Neural progenitor cell (in vitro differentiated cells): ENCODE results near the gene ACTR5.

ENCODE experiments used
- CTCF ChIP-seq: fragments of 200-600 bp; sonication (generic); IDR thresholded peaks from 2 replicates; pipeline ENCODE4 v1.5.1; 2017; ENCODE audit warnings: antibody characterized with exemption, mild to moderate bottlenecking
- EZH2 ChIP-seq: fragments of 200-600 bp; sonication (generic); IDR thresholded peaks from 2 replicates; pipeline ENCODE4 v1.6.1; 2017; ENCODE audit warnings: antibody characterized with exemption, mild to moderate bottlenecking, moderate library complexity
- EZH2phosphoT487 ChIP-seq: fragments of 200-600 bp; sonication (generic); IDR thresholded peaks from 2 replicates; pipeline ENCODE4 v1.6.1; 2017; ENCODE audit warnings: antibody characterized with exemption

- TF ChIP-seq CTCF (no peak), EZH2 (no peak), EZH2phosphoT487 (no peak)
Observed at GRCh38 chr20:38735172-38735571, 13.1 kb upstream of the ACTR5 start.
